GM10847 (cell line): ENCODE results near the gene PCDHGB7.
"Not testable (repeated sequence)": the region's sequence is repeated elsewhere in the genome, so short reads cannot be mapped to it uniquely, and the experiment has no call there.

Source experiments
- POLR2A ChIP-seq: IDR thresholded peaks from 2 replicates; pipeline ENCODE4 v1.6.1; 2011; ENCODE audit not compliant: insufficient read length; ENCODE audit errors: extremely low read depth

The PCDHGB7 gene

GRCh38 chr5:141392429-141393198, 24.9 kb upstream of the PCDHGB7 start, which contains the start of gene PCDHGA8:
TSS of gene PCDHGA8 (plus strand) at chr5:141392633. CDS start at chr5:141392814, 181 bp downstream.
- no peak for TF ChIP-seq POLR2A

GRCh38 chr5:141393267-141393666, 24.2 kb upstream of the PCDHGB7 start:
- no peak for TF ChIP-seq POLR2A

- not testable (repeated sequence) for TF ChIP-seq POLR2A
These were observed 19.5 kb upstream of the PCDHGB7 start, which contains the start of gene PCDHGB5 for GRCh38 chr5:141397756-141398551. TSS of gene PCDHGB5 (plus strand) at chr5:141397947. CDS start at chr5:141398128, 181 bp downstream.

GRCh38 chr5:141398608-141399007, 18.9 kb upstream of the PCDHGB7 start:
- TF ChIP-seq POLR2A = no peak

- no peak for TF ChIP-seq POLR2A
These were observed 17.8 kb upstream of the PCDHGB7 start for GRCh38 chr5:141399555-141400258.

- TF ChIP-seq POLR2A = no peak
These were observed 14.8 kb upstream of the PCDHGB7 start, which contains the start of gene PCDHGA9 for GRCh38 chr5:141402553-141403243. TSS of gene PCDHGA9 (plus strand) at chr5:141402778. CDS start at chr5:141402953, 175 bp downstream.

- no peak for TF ChIP-seq POLR2A
These were observed 14.1 kb upstream of the PCDHGB7 start for GRCh38 chr5:141403387-141403786.

GRCh38 chr5:141407790-141408505, 9.5 kb upstream of the PCDHGB7 start, which contains the start of gene PCDHGB6:
TSS of gene PCDHGB6 (plus strand) at chr5:141408021. CDS start at chr5:141408203, 182 bp downstream.
- not testable (repeated sequence) for TF ChIP-seq POLR2A

- no peak for TF ChIP-seq POLR2A
These were observed 7.7 kb upstream of the PCDHGB7 start for GRCh38 chr5:141409598-141410306.

GRCh38 chr5:141411575-141411974, 5.9 kb upstream of the PCDHGB7 start:
- no peak for TF ChIP-seq POLR2A

- TF ChIP-seq POLR2A = no peak
These were observed 4.5 kb upstream of the PCDHGB7 start, which contains the start of gene PCDHGA10 for GRCh38 chr5:141412854-141413539. TSS of gene PCDHGA10 (plus strand) at chr5:141412987. CDS start at chr5:141413176, 189 bp downstream.

- TF ChIP-seq POLR2A = no peak
These were observed 3.9 kb upstream of the PCDHGB7 start for GRCh38 chr5:141413540-141414069.

- TF ChIP-seq POLR2A = no peak
These were observed 1.8 kb downstream of the PCDHGB7 start for GRCh38 chr5:141419074-141419880.
